GM18507 (cell line): ENCODE measurements around the gene FAM163B.
A peak's percentile ranks its signal among the peaks of the same experiment; 100 is the strongest.

Source experiments
- DNase-seq: peaks from one replicate; pipeline ENCODE4 v3.0.0; 2011; ENCODE audit warnings: low read depth; ENCODE audit not compliant: insufficient read length; ENCODE audit errors: extremely low spot score
- FAIRE-seq: peaks from 2 replicates; lab custom pipeline; 2011; peaks lifted over from hg19 to GRCh38; lab: Jason Lieb, UNC

FAM163B gene

GRCh38 chr9:133538176-133538575, 71.0 kb downstream of the FAM163B start:
- DNase-seq = no peak
- FAIRE-seq = no peak

- DNase-seq = no peak
- FAIRE-seq = no peak
Observed at GRCh38 chr9:133537257-133537656, 71.9 kb downstream of the FAM163B start.

- DNase-seq (no peak), FAIRE-seq (no peak)
Observed at GRCh38 chr9:133536536-133536935, 72.7 kb downstream of the FAM163B start.

GRCh38 chr9:133536080-133536479, 73.1 kb downstream of the FAM163B start:
- FAIRE-seq = no peak
- no peak for DNase-seq

- no peak for DNase-seq
- no peak for FAIRE-seq
Observed at GRCh38 chr9:133535306-133535877, 73.8 kb downstream of the FAM163B start.

GRCh38 chr9:133534346-133535291, 74.6 kb downstream of the FAM163B start, which contains the start of gene ADAMTSL2:
Gene ADAMTSL2, plus strand, starts transcription at chr9:133534704. Its CDS starts 2,009 bp downstream, at chr9:133536713.
- DNase-seq (no peak), FAIRE-seq (no peak)

GRCh38 chr9:133533857-133534256, 75.3 kb downstream of the FAM163B start:
- FAIRE-seq (no peak), DNase-seq (no peak)

GRCh38 chr9:133532937-133533668, 76.1 kb downstream of the FAM163B start:
- FAIRE-seq = peak; percentile 67
- DNase-seq = peak; percentile 29

GRCh38 chr9:133531293-133531692, 77.9 kb downstream of the FAM163B start:
- DNase-seq (no peak), FAIRE-seq (no peak)

GRCh38 chr9:133529874-133530273, 79.3 kb downstream of the FAM163B start:
- no peak for FAIRE-seq
- no peak for DNase-seq

- no peak for FAIRE-seq
- DNase-seq = no peak
Observed at GRCh38 chr9:133529457-133529856, 79.7 kb downstream of the FAM163B start.

- FAIRE-seq (no peak), DNase-seq (no peak)
Observed at GRCh38 chr9:133528876-133529241, 80.3 kb downstream of the FAM163B start.

- DNase-seq = no peak
- no peak for FAIRE-seq
Observed at GRCh38 chr9:133528001-133528875, 81.0 kb downstream of the FAM163B start.

GRCh38 chr9:133527444-133527920, 81.7 kb downstream of the FAM163B start:
- DNase-seq (no peak), FAIRE-seq (no peak)
